Adipose tissue (tissue), 3 donors: ENCODE results near the gene SERPINB1. TPM values are rescaled to one million over a fixed set of nuclear protein-coding genes. Genes with fewer than 3 reads are reported as not detected.
"Not testable (repeated sequence)": the region's sequence is repeated elsewhere in the genome, so short reads cannot be mapped to it uniquely, and the experiment has no call there.

Experiments
- H3K27ac ChIP-seq: one replicate; pipeline ENCODE4 v1.5.1; 2013; ENCODE audit warnings: low read depth, low read length
- WGBS, 3 donors: extraction: QIAGEN DNeasy Blood & Tissue Kit; methylation state at CpG; one replicate each; pipeline ENCODE4 v1.1.7; 2013; 5-methylcytosine and 5-hydroxymethylcytosine counted together
- polyA plus RNA-seq, 3 donors: library from polyadenylated mRNA; stranded (reverse); fragments of 200-250 nt; gene quantifications; one replicate each; pipeline ENCODE4 v1.2.3, GENCODE V29; 2013
- donor health status: healthy with polysubstance abuse.
- donor health status: Bipolar disorder and iron deficiency.
- donor health status: healthy.

The SERPINB1 gene
- polyA plus RNA-seq, 3 donors, result 54.0 to 299 (median 65.1) TPM

- 94 to 100% methylated on average over 1 of the region's 1 CpG; no CpG with 5 or more reads in 1 of the 3 donors for WGBS, 3 donors
- H3K27ac ChIP-seq, result not testable (repeated sequence)
Measured at GRCh38 chr6:2853378-2853768, 11.7 kb upstream of the SERPINB1 start.

DNA sequence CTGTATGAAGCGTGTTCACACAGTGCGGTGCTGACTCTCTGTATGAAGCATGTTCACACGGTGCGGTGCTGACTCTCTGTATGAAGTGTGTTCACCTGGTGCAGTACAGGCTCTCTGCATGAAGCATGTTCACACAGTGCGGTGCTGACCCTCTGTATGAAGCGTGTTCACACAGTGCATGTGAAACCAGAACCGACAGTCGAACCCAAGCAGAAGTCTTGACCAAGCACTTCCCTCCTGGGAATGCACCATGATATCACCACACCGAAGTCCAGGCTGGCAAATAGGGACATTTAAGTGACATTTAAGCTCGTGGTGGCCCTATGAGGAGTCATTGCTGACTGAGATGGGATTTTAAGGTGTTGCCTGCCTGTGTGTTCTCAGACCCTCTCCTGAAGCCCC is 11.3 kb upstream of the SERPINB1 start:
- 78 to 80% (median 79%) methylated on average over 10 of the region's 10 CpGs for WGBS, 3 donors
- no peak overlapping the region for H3K27ac ChIP-seq

- H3K27ac ChIP-seq, result no peak overlapping the region
- WGBS, 3 donors, result 79 to 81% (median 80%) methylated on average over 6 of the region's 6 CpGs
Measured at GRCh38 chr6:2852514-2852855, 10.8 kb upstream of the SERPINB1 start.

DNA sequence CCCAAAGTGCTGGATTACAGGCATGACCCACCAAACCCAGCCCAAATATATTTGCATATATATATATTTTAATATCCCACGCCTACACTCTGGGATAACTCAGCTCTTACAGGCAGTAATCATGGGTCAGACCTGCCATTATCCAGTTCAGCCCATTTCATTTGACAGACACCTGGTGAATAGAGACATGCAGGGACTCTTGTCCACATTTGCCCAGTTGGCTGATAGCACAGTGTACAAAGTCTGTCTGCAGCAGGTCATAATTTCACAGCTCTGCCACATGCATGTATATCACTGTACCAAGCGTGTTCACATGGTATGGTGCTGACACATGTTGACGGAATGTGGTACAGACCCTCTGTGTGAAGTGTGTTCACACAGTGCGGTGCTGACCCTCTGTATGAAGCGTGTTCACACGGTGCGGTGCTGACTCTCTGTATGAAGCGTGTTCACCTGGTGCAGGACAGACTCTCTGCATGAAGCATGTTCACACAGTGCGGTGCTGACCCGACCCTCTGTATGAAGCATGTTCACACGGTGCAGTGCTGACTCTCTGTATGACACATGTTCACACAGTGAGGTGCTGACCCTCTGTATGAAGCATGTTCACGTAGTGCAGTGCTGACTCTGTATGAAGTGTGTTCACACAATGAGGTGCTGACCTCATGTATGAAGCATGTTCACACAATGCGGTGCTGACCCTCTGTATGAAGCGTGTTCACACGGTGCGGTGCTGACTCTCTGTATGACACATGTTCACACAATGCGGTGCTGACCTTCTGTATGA is 10.3 kb upstream of the SERPINB1 start:
- no peak overlapping the region for H3K27ac ChIP-seq
- 90 to 97% (median 97%) methylated on average over 17 of the region's 17 CpGs for WGBS, 3 donors

GRCh38 chr6:2850538-2851113 is 9.0 kb upstream of the SERPINB1 start:
- H3K27ac ChIP-seq, result no peak overlapping the region

GRCh38 chr6:2848851-2849250 is 7.2 kb upstream of the SERPINB1 start:
- no peak overlapping the region for H3K27ac ChIP-seq
- 70 to 76% (median 75%) methylated on average over 10 of the region's 10 CpGs for WGBS, 3 donors

More at GRCh38 chr6:2850538-2851113, 9.0 kb upstream of the SERPINB1 start:
- 12 to 57% (median 43%) methylated on average over 5 of the region's 5 CpGs for WGBS, 3 donors

DNA sequence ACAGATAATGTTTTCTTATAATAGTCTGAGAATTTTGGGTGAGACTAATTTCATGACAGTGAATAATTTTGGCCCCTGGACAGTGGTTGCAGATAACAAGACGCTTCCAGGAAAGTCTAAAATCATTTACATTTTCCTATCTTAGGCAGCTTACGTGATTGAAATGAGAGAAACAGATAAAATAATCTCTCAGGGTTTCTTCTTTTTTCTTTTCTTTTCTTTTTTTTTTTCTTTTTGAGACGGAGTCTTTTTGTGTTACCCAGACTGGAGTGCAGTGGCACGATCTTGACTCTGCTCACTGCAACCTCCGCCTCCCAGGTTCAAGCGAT is 4.2 kb upstream of the SERPINB1 start:
- no peak overlapping the region for H3K27ac ChIP-seq
- WGBS, 3 donors, result 48 to 66% (median 62%) methylated on average over 6 of the region's 6 CpGs

DNA sequence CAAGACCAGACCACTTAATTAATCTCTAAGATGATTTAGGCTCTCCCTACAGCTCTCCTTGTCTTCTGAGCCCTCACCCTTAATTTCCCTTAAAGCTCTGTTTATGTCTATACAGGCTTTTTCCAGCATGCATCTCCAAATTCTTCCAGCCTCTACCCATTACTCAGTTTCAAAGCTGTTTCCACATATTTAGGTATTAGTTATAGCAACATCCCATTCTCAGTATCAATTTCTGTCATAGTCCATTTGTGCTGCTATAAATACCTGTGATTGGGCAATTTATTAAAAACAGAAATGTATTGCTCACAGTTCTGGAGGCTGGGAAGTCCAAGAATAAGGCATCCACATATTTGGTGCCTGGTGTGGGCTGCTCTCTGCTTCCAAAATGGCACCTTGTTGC is 2.3 kb upstream of the SERPINB1 start:
- H3K27ac ChIP-seq, result no peak overlapping the region

DNA sequence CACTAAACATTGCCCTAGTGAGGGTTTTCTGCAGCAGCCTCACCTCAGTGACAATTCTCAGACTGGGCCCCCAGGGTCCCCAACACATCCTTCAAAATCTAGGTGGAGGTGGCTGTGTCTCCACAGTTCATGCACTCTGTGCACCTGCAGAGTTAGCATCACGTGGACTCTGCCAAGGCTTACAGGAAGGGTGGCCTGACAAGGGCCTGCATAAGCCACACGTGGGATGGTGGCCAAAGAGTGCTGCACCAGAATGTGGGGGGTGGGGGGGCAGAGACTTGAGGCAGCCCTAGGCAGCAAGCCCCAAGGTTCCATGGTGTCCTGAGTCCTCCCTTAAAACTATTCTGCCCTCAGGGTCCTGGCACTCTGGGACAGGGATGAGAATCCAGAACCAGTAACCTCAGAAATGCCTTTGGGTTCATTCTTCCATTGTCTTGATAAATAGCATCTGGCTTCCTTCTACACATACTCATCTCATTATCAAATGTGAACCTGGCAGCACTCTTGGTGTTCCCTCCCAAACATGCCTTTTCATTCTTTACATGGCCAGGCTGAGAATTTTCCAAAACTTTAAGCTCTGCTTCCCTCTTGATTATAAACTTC is 1.6 kb upstream of the SERPINB1 start:
- no peak overlapping the region for H3K27ac ChIP-seq
- WGBS, 3 donors, result 17 to 60% (median 34%) methylated on average over 2 of the region's 2 CpGs

- 63 to 82% (median 79%) methylated on average over 2 of the region's 2 CpGs for WGBS, 3 donors
- peak overlapping the region; percentile 75 for H3K27ac ChIP-seq
Measured at GRCh38 chr6:2842139-2842552, 483 bp upstream of the SERPINB1 start.

DNA sequence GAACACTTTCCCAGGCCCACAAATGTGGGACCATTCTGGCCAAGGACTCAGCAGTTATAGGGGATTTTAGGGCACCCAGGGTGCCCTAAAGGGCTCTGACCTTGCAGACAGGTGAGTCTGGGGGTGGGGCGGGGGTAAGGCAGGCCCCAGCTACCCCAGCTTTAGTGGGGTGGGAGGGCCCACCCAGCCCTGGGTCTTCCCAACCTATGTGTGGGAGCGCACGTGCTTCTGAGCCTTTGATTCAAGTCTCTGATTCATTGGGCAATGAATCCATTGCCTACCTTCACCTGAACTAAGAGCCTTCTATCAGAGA is 958 bp downstream of the SERPINB1 start:
- H3K27ac ChIP-seq, result peak overlapping the region; percentile 100
- WGBS, 3 donors, result 31 to 52% (median 44%) methylated on average over 3 of the region's 3 CpGs

- WGBS, 3 donors, result 32 to 61% (median 46%) methylated on average over 12 of the region's 12 CpGs
- peak overlapping the region; percentile 100 for H3K27ac ChIP-seq
Measured at GRCh38 chr6:2839982-2840748, 1.5 kb downstream of the SERPINB1 start.

DNA sequence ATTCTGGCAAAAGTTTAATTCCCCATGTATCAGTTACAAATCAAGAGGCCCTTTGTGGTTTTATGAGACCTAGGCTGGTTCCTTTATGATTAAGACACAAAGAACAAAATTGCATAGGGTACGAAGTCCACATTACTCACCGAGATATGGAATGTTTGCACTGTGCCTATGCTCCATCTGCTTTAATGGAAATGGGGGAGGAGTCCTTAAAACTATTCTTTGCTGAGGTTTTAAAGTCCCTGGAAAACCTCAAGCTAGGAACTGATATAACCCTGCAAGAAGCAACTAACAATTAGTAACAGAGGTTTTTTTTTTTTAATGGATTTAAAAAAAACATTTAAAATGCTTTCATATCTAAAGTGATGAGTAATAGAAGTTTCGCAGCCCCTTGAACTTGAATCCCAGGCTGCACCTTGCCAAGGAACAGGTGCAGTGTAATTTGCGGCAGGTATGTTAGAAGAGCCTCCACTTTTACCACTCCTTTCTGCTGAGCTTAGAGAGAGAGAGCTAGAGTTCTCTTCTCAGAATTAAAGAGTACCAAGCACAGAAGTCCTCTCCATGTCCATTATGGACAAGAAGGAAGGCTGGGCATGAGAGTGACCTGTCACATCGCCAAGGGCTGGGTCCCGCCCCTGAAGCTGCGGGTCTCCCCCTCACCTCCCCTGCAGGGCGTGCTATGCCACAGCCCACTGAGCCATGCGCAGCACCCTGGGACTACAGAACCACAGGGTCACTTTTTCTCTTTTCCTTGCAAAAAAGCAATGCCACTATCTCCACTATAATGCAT is 2.3 kb downstream of the SERPINB1 start:
- WGBS, 3 donors, result 35 to 51% (median 41%) methylated on average over 9 of the region's 9 CpGs
- no peak overlapping the region for H3K27ac ChIP-seq

DNA sequence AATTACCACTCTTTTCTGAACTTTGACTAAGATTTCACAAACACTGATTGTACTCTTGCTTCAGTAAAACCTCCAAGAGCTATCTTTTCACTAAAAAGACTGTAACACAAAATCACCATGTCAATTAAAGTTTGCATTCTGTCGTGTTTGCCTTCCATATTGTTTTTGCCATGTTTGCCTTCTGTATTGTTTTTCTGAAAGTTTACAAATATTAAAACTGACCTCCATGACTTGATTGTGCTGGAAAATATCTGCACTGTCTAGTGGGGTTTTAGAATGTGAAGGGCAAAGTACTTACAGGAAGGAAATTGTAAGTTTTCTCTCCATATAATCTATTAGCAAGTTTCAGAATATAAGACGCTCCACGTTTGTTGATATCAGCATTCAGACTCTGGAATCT is 3.4 kb downstream of the SERPINB1 start:
- no peak overlapping the region for H3K27ac ChIP-seq
- WGBS, 3 donors, result 33 to 66% (median 54%) methylated on average over 3 of the region's 3 CpGs

GRCh38 chr6:2834262-2834661 is 7.4 kb downstream of the SERPINB1 start:
- H3K27ac ChIP-seq, result no peak overlapping the region

DNA sequence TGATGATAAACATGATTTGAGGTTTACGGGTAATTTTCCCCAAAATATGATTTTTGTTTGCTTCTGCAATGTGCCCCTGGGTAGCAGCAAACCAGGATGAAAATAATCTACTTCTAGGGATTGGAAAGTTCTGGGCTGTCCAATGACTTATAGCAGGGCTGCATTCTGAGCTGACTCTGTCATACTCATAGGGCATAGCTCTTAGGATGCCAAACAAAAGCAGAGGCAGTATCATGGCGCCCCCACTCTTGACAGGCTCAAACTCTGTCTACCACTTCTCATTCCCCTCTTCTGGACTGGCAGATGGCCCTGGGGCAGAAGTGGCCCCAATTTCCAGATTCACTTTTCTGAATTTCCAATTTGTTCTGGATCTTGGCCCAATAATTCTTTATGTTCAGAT is 10.3 kb downstream of the SERPINB1 start:
- 83 to 93% (median 91%) methylated on average over 2 of the region's 2 CpGs for WGBS, 3 donors
- no peak overlapping the region for H3K27ac ChIP-seq

- WGBS, 3 donors, result 49 to 91% (median 90%) methylated on average over 3 of the region's 3 CpGs
- no peak overlapping the region for H3K27ac ChIP-seq
Measured at GRCh38 chr6:2830183-2830582, 11.5 kb downstream of the SERPINB1 start.

- 88 to 93% (median 90%) methylated on average over 2 of the region's 2 CpGs for WGBS, 3 donors
- H3K27ac ChIP-seq, result no peak overlapping the region
Measured at GRCh38 chr6:2829253-2829652, 12.4 kb downstream of the SERPINB1 start.

DNA sequence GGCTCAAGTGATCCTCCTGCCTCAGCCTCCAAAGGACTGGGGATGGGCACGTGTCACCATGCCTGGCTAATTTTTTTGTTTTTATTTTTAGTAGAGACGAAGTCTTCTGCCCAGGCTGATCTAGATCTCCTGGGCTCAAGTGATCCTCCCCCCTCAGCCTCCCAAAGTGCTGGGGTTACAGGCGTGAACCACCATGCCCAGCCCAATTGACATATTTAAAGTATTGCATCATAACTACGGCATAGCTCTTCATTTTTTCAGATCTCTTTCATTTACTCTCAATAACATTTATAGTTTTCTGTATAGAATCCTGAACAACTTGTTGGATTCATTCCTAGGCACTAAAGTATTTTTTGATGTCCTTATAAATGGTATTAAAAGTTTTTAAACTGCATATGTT is 13.0 kb downstream of the SERPINB1 start:
- WGBS, 3 donors, result 81 to 90% (median 83%) methylated on average over 4 of the region's 4 CpGs
- H3K27ac ChIP-seq, result no peak overlapping the region
